ENCODE results near the gene UBE3B.

- TF ChIP-seq CTCF (IDR thresholded peaks at IDR 0.05) (no peak), POLR2AphosphoS5 (IDR thresholded peaks at IDR 0.05) (no peak), POLR2A (IDR thresholded peaks at IDR 0.05) (no peak), EP300 (IDR thresholded peaks at IDR 0.05) (no peak)
Measured at GRCh38 chr12:109497675-109498074, 20.2 kb downstream of the UBE3B start.
